Vagina (tissue), 2 donors: Measurements from ENCODE around the gene MCTP2.

ENCODE experiments used
- CTCF ChIP-seq, 3 experiments: fragments of 450-650 bp in 2 of 3; fragments of 200-600 bp in 1 of 3; sonication (generic) in 1 of 3; IDR thresholded peaks; one replicate each; pipeline ENCODE4 v1.5.1; 2017 to 2019; ENCODE audit warnings: antibody characterized with exemption in 3 of 3, mild to moderate bottlenecking in 2 of 3, moderate library complexity in 2 of 3
- POLR2A ChIP-seq, 2 donors: fragments of 450-650 bp; IDR thresholded peaks; one replicate each; pipeline ENCODE4 v1.6.1; 2017; ENCODE audit warnings: antibody characterized with exemption in 2 of 2, mild to moderate bottlenecking in 2 of 2, moderate library complexity in 2 of 2
- POLR2AphosphoS5 ChIP-seq, 2 donors: sonication (generic); formaldehyde crosslinking; IDR thresholded peaks; one replicate each; pipeline ENCODE4 v1.9.0; 2017; ENCODE audit warnings: antibody characterized with exemption in 2 of 2, mild to moderate bottlenecking in 2 of 2, low read depth in 1 of 2; ENCODE audit not compliant: insufficient read depth in 1 of 2

DNA sequence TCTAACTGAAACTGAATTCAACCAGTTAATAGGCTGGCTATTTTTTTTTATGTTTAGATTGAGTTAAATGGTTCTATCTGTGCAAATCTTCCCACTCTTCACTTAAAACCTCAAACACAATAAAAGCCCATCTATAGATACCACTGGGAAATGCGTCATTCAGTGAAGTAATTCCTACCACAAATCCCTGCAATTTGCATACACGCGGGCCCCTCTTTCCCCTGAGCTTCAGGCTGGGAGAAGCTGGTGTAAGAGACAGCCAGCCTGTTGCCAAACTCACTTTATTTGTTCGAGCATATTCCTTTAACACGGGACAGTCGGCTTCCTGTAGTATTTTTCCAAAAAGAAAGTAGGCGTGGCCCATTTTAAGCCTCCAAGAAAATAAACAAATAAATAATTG lies 26.0 kb upstream of the MCTP2 start:
- TF ChIP-seq CTCF (IDR thresholded peaks at IDR 0.05) (no peak), POLR2A (IDR thresholded peaks at IDR 0.05) (no peak), POLR2AphosphoS5 (IDR thresholded peaks at IDR 0.05; ENCODE audit: insufficient read depth in 1 of 2, low read depth in 1 of 2) (no peak)
